Fibroblast of pulmonary artery (primary cell): ENCODE data around the gene ANK3.

Experiments
- DNase-seq: peaks from one replicate; pipeline ENCODE4 v3.0.0-alpha.2; 2010; ENCODE audit warnings: low read depth
- H3K4me3 ChIP-seq: replicated peaks from 2 replicates; pipeline ENCODE4 v1.5.1; 2011; ENCODE audit warnings: low read depth, mild to moderate bottlenecking, control low read depth, low read length, moderate library complexity
- TF ChIP-seq, protein P1 (sequence below): IDR thresholded peaks from 2 replicates; pipeline ENCODE4 v1.5.1; 2011; ENCODE audit warnings: mild to moderate bottlenecking, control low read depth, low read length, inconsistent platforms; ENCODE audit errors: missing control alignments

Gene ANK3

DNA sequence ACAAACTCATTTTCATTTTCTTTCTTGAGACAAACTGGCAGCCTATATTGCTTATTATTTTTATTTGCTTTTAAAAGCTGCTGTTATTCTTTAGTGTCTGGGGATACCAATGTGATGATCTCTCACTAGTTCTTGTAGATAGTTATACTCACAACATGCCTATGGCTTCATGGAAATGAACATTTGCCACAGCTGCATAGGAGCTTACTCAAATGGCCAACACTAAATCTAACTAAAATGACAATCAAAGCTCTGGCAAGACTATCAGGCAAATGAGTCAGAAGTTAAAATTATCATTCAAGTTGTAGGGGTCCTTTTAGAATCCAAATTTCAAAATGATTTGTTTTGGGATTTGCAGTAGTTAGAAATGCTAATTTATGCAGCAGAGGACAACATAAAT lies 225.9 kb downstream of the ANK3 start:
- TF ChIP-seq, protein P1, sequence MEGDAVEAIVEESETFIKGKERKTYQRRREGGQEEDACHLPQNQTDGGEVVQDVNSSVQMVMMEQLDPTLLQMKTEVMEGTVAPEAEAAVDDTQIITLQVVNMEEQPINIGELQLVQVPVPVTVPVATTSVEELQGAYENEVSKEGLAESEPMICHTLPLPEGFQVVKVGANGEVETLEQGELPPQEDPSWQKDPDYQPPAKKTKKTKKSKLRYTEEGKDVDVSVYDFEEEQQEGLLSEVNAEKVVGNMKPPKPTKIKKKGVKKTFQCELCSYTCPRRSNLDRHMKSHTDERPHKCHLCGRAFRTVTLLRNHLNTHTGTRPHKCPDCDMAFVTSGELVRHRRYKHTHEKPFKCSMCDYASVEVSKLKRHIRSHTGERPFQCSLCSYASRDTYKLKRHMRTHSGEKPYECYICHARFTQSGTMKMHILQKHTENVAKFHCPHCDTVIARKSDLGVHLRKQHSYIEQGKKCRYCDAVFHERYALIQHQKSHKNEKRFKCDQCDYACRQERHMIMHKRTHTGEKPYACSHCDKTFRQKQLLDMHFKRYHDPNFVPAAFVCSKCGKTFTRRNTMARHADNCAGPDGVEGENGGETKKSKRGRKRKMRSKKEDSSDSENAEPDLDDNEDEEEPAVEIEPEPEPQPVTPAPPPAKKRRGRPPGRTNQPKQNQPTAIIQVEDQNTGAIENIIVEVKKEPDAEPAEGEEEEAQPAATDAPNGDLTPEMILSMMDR = no peak

DNA sequence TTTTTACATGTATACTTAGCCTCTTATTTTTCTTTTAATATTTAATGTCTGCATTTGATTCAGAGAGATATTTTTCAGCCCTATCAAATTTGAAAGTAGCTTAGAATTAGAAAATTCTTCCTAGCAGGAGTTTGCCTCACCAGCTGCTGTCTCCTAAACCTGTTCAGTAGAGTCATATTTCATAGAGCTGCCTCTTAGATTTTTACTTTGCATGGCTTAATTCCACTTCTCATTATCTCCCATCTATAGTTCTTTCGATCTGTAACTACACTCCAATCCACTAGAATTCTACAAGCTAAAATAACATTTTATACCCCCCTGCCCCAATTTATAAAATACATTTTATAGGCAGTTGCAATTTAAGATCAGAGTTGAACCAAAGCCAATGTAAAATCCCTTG lies 227.0 kb downstream of the ANK3 start:
- TF ChIP-seq, protein P1 = no peak
- no peak overlapping the region for H3K4me3 ChIP-seq
- no peak for DNase-seq

More for the DNA sequence above, 225.9 kb downstream of the ANK3 start:
- no peak overlapping the region for H3K4me3 ChIP-seq
- no peak for DNase-seq

DNA sequence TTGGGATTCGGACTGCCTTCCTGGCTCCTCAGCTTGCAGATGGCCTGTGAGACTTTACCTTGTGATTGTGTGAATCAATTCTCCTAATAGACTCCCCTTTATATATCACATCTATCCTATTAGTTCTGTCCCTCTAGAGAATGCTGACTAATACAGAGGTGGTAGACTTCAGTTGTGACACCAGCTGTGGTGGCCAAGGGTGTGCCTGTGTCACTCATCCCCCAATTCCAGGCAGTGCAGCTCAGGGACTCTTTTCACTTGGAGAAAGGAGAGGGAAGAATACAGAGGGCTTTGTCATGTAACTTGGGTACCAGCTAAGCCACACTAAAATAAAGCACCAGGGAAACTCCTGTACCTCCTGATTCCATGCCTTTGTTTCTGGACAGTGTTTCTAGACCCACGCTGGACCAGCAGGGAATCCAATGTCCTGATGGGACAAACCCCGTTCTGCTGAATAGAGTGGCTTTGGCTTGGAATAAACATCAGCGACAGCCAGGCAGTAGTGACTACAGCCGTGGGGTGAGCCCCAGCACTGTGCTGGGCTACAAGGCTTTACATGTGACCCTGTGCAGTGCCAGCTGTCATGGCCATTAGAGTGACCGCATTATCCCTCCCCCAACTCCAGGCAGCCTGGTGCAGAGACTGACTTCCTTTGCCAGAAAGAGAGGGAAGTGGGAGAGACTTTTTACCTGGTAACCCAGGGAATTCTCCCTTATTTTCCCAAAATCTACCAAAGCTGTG lies 233.6 kb downstream of the ANK3 start:
- no peak for DNase-seq
- TF ChIP-seq, protein P1 = no peak
- H3K4me3 ChIP-seq = no peak overlapping the region

DNA sequence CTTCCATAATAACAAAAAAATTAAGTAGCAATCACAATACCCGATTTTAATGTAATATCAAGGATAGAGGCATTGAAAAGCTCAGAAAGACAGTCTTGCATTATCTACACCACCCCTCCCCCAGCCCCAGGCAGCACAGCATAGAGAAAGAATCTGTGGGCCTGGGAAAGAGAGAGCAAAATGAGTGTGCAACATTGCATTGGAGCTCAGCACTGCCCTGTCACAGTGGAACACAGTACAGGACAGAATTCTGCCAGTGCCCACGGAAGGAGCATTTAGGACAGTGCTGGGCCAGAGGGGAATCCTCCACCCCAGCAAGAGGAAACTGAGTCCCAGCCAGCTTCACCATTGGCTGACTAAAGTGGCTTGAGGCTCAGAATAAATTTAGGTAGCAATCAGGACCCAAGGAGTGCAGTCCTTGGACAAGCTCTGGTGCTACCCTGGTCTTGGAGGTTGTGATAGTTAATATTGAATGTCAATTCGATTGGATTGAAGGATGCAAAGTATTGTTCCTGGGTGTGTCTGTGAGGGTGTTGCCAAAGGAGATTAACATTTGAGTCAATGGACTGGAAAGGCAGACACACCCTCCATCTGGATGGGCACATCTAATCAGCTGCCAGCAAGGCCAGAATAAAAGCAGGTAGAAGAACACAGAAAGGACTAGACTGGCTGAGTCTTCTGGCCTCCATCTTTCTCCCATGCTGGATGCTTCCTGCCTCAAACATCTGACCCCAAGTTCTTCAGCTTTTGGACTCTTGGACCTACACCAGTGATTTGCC lies 234.4 kb downstream of the ANK3 start:
- H3K4me3 ChIP-seq = no peak overlapping the region
- TF ChIP-seq, protein P1 = no peak
- DNase-seq = no peak

DNA sequence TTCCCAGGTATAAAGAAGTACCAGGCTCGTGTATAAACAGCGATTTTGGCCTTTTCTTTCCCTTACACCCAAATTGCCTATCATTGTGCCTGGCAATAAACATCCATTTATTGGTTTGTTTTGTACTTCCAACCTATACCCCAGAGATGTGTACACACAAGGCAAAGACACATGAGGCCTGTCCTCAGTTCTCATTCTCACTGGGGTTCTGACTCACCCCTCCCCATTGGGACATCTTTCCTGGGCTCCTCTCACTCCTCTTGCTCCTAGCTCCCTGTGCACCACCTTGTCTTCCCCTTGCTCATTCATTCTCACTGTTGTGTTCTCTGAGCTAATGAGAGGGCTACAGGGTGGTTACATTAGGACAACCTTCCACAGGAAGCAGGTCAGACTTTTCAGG lies 240.7 kb downstream of the ANK3 start:
- DNase-seq = no peak
- H3K4me3 ChIP-seq = no peak overlapping the region
- TF ChIP-seq, protein P1 = no peak

DNA sequence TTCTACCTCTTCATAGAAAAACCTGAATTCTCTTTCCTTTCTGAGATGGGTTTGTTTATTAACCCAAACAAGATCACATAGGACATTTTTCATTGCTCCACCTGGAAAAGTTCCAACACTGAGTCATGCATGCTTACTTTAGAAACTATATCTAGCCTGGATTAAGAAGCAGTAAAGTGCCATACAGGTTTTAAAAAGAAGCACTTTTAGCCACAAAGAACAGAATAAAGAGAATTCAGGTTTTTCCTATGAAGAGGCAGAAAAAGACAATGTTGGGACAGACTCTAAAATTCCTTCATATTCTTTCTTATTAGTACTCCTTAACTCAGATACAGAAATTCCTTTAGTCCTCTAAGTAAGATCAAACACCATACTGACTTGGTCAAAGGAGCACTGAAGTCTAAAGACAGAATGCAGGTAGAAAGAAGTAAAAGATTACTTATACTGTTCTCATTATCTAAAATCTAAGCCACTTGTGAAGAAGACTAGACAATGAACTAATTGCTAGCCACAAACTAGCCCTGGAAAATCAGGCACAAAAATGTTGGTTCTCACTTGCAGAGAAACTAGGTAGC lies 241.3 kb downstream of the ANK3 start:
- TF ChIP-seq, protein P1 = no peak
- DNase-seq = peak; percentile 91
- no peak overlapping the region for H3K4me3 ChIP-seq
